HG02840 (cell line): Measurements from ENCODE around the gene TTC28.

ENCODE experiments used
- ATAC-seq: cut with Tn5 transposase; IDR thresholded peaks from one replicate; pipeline ENCODE4 v1.9.1; 2021; ENCODE audit warnings: mild to moderate bottlenecking, moderate library complexity, moderate number of reproducible peaks; ENCODE audit not compliant: unreplicated experiment, low FRiP score

TTC28 gene

GRCh38 chr22:28021116-28021997, 658.3 kb downstream of the TTC28 start:
- ATAC-seq = no peak

GRCh38 chr22:28019881-28020861, 659.5 kb downstream of the TTC28 start:
- no peak for ATAC-seq

GRCh38 chr22:28019360-28019759, 660.3 kb downstream of the TTC28 start:
- ATAC-seq = no peak

- no peak for ATAC-seq
Observed at GRCh38 chr22:28018461-28018927, 661.1 kb downstream of the TTC28 start.

- no peak for ATAC-seq
Observed at GRCh38 chr22:28017859-28018258, 661.8 kb downstream of the TTC28 start.

- no peak for ATAC-seq
Observed at GRCh38 chr22:28017558-28017820, 662.2 kb downstream of the TTC28 start.

- ATAC-seq = no peak
Observed at GRCh38 chr22:28016781-28017557, 662.7 kb downstream of the TTC28 start.

- no peak for ATAC-seq
Observed at GRCh38 chr22:28015676-28016601, 663.7 kb downstream of the TTC28 start.

GRCh38 chr22:28015046-28015425, 664.6 kb downstream of the TTC28 start:
- ATAC-seq = no peak

GRCh38 chr22:28014211-28015045, 665.2 kb downstream of the TTC28 start:
- ATAC-seq = no peak

GRCh38 chr22:28013611-28014010, 666.0 kb downstream of the TTC28 start:
- no peak for ATAC-seq

GRCh38 chr22:28012832-28013460, 666.7 kb downstream of the TTC28 start:
- no peak for ATAC-seq

- no peak for ATAC-seq
Observed at GRCh38 chr22:28009272-28009827, 670.3 kb downstream of the TTC28 start.

GRCh38 chr22:28008649-28009048, 671.0 kb downstream of the TTC28 start:
- ATAC-seq = no peak

GRCh38 chr22:28008056-28008455, 671.6 kb downstream of the TTC28 start:
- ATAC-seq = no peak

- no peak for ATAC-seq
Observed at GRCh38 chr22:28006271-28006670, 673.4 kb downstream of the TTC28 start.

GRCh38 chr22:28005513-28005912, 674.1 kb downstream of the TTC28 start:
- no peak for ATAC-seq

- ATAC-seq = no peak
Observed at GRCh38 chr22:28004021-28004420, 675.6 kb downstream of the TTC28 start.
